Gastrocnemius medialis (tissue), 4 donors: ENCODE measurements around the gene WNT11. TPM values are rescaled to one million over a fixed set of nuclear protein-coding genes. Genes with fewer than 3 reads are reported as not detected.

ENCODE experiments used
- ATAC-seq, 2 donors: fragments of 150-250 bp; one replicate each; pipeline ENCODE4 v1.9.1; 2016
- DNase-seq, 2 donors: peaks; one replicate each; pipeline ENCODE4 v3.0.0-alpha.2; 2019
- H3K27ac ChIP-seq, 4 donors: fragments of 200-600 bp; sonication (generic); 1 replicate in 1 of 4; 2 replicates in 3 of 4; pipeline ENCODE4 v1.5.1; 2016 to 2018; ENCODE audit warnings: mild to moderate bottlenecking in 2 of 4, moderate library complexity in 1 of 4
- H3K27me3 ChIP-seq, 3 donors: fragments of 200-600 bp; sonication (generic) in 2 of 3; 1 replicate in 1 of 3; 2 replicates in 2 of 3; pipeline versions ENCODE4 v1.5.1 to v1.6.0; 2016 to 2019; ENCODE audit warnings: mild to moderate bottlenecking in 1 of 3, moderate library complexity in 1 of 3
- H3K36me3 ChIP-seq, 2 donors: fragments of 200-600 bp; sonication (generic) in 1 of 2; one replicate each; pipeline ENCODE4 v1.5.1; 2017 to 2018
- H3K4me1 ChIP-seq, 2 donors: fragments of 200-600 bp; sonication (generic) in 1 of 2; one replicate each; pipeline ENCODE4 v1.5.1; 2016 to 2017; ENCODE audit warnings: mild to moderate bottlenecking in 2 of 2
- H3K4me3 ChIP-seq, 4 donors: fragments of 200-600 bp; sonication (generic) in 3 of 4; 1 replicate in 1 of 4; 2 replicates in 3 of 4; pipeline ENCODE4 v1.5.1; 2016 to 2019; ENCODE audit warnings: mild to moderate bottlenecking in 2 of 4
- H3K9me3 ChIP-seq, 3 donors: fragments of 200-600 bp; sonication (generic) in 2 of 3; 1 replicate in 1 of 3; 2 replicates in 2 of 3; pipeline ENCODE4 v1.5.1; 2016 to 2019
- CTCF ChIP-seq, 5 experiments: fragments of 450-650 bp in 3 of 5; fragments of 200-600 bp in 2 of 5; sonication (generic) in 2 of 5; IDR thresholded peaks in 4 of 5; conservative IDR thresholded peaks in 1 of 5; 1 replicate in 4 of 5; 2 replicates in 1 of 5; pipeline ENCODE4 v1.5.1; 2016 to 2019; ENCODE audit warnings: antibody characterized with exemption in 5 of 5, mild to moderate bottlenecking in 3 of 5, moderate library complexity in 3 of 5
- POLR2A ChIP-seq, 2 donors: fragments of 450-650 bp; IDR thresholded peaks; one replicate each; pipeline ENCODE4 v1.6.1; 2017; ENCODE audit warnings: antibody characterized with exemption in 2 of 2, mild to moderate bottlenecking in 2 of 2, moderate library complexity in 2 of 2
- in situ Hi-C, 4 donors: fragments of 200-750 bp; cut with MboI; loops; one replicate each; pipeline versions ENCODE4 v1.15.0 to v1.8.0; 2017; ENCODE audit warnings: low sequenced_read_pairs in 4 of 4
- intact Hi-C: fragments of 100-400 bp; cut with DNase I; formaldehyde crosslinking; loops from one replicate; pipeline ENCODE4 v1.15.1; 2023; ENCODE audit warnings: low total_unique reads
- total RNA-seq, 4 donors: library from RNA; depleted of rRNA; stranded (reverse); fragments of >200 nt; gene quantifications; one replicate each; pipeline versions ENCODE4 v1.1.0 to v1.2.3, GENCODE V29; 2016

The WNT11 gene
- total RNA-seq, 4 donors from 2014 or later = 2.9 to 6.5 (median 4.0) TPM

- no peaks in the 10 kb centered on the region for H3K27me3 ChIP-seq
- no peak overlapping the region for H3K27ac ChIP-seq
- H3K4me3 ChIP-seq = no peak overlapping the region
- TF ChIP-seq POLR2A (IDR thresholded peaks at IDR 0.05) (no peak), CTCF (IDR thresholded peaks at IDR 0.05 in 4 of 5, conservative IDR thresholded peaks at IDR 0.05 in 1 of 5) (no peak)
- DNase-seq (no peak), ATAC-seq (no peak)
- H3K9me3 ChIP-seq = no peaks in the 10 kb centered on the region
- H3K4me1 ChIP-seq = no peaks in the 10 kb centered on the region
- in situ Hi-C loops (no loop called here), intact Hi-C loops (no loop called here)
- H3K36me3 ChIP-seq = no peaks in the 10 kb centered on the region
These were observed 37.1 kb upstream of the WNT11 start for GRCh38 chr11:76243193-76243956.

- ATAC-seq = no peak
- no peaks in the 10 kb centered on the region for H3K9me3 ChIP-seq
- no peaks in the 10 kb centered on the region for H3K4me1 ChIP-seq
- H3K36me3 ChIP-seq = no peaks in the 10 kb centered on the region
- intact Hi-C loops (no loop called here), in situ Hi-C loops (no loop called here)
- H3K27me3 ChIP-seq = no peaks in the 10 kb centered on the region
- H3K4me3 ChIP-seq = no peak overlapping the region
- H3K27ac ChIP-seq = no peak overlapping the region
- no peak for DNase-seq
- TF ChIP-seq CTCF (IDR thresholded peaks at IDR 0.05 in 4 of 5, conservative IDR thresholded peaks at IDR 0.05 in 1 of 5) (no peak), POLR2A (IDR thresholded peaks at IDR 0.05) (no peak)
These were observed 35.9 kb upstream of the WNT11 start for GRCh38 chr11:76242004-76242779.

- H3K9me3 ChIP-seq = no peaks in the 10 kb centered on the region
- ATAC-seq = no peak
- in situ Hi-C loops = no loop called here
- H3K4me1 ChIP-seq = peaks cover 0 to 5% of the 10 kb centered on the region in 2 donors
- intact Hi-C loops = no loop called here
- no peak overlapping the region for H3K4me3 ChIP-seq
- no peak for TF ChIP-seq CTCF (IDR thresholded peaks at IDR 0.05 in 4 of 5, conservative IDR thresholded peaks at IDR 0.05 in 1 of 5)
- no peak for TF ChIP-seq POLR2A (IDR thresholded peaks at IDR 0.05)
- no peak for DNase-seq
- no peaks in the 10 kb centered on the region for H3K36me3 ChIP-seq
- no peaks in the 10 kb centered on the region for H3K27me3 ChIP-seq
- no peak overlapping the region for H3K27ac ChIP-seq
These were observed 35.1 kb upstream of the WNT11 start for GRCh38 chr11:76241243-76242000.

GRCh38 chr11:76240666-76241065, 34.4 kb upstream of the WNT11 start:
- Histone ChIP-seq H3K27ac (no peak overlapping the region), H3K9me3 (no peaks in the 10 kb centered on the region), H3K4me1 (peaks cover 0 to 5% of the 10 kb centered on the region in 2 donors), H3K36me3 (no peaks in the 10 kb centered on the region), H3K4me3 (no peak overlapping the region), H3K27me3 (no peaks in the 10 kb centered on the region)
- no peak for ATAC-seq
- DNase-seq = no peak
- in situ Hi-C loops (no loop called here), intact Hi-C loops (no loop called here)
- no peak for TF ChIP-seq POLR2A (IDR thresholded peaks at IDR 0.05)
- no peak for TF ChIP-seq CTCF (IDR thresholded peaks at IDR 0.05 in 4 of 5, conservative IDR thresholded peaks at IDR 0.05 in 1 of 5)
